ENCODE results near the gene RXRB.

The RXRB gene

GRCh38 chr6:33181141-33181540, 19.3 kb downstream of the RXRB start:
- Histone ChIP-seq H3K27ac (ENCODE audit: low read length) (no peak overlapping the region), H3K36me3 (ENCODE audit: insufficient read depth, low read depth, low read length) (no peaks in the 10 kb centered on the region), H3K4me1 (ENCODE audit: insufficient read depth, low read length) (no peaks in the 10 kb centered on the region), H3K9ac (ENCODE audit: low read depth, low read length) (no peak overlapping the region), H3K4me3 (ENCODE audit: low read length) (no peak overlapping the region), H3K27me3 (ENCODE audit: insufficient read depth, low read length) (peaks cover 5% of the 10 kb centered on the region; the same call in 1 of the 2 replicates), H3K9me3 (ENCODE audit: insufficient read depth, low read depth, low read length) (no peaks in the 10 kb centered on the region)

- Histone ChIP-seq H3K4me1 (ENCODE audit: insufficient read depth, low read length) (no peaks in the 10 kb centered on the region), H3K9ac (ENCODE audit: low read depth, low read length) (no peak overlapping the region), H3K4me3 (ENCODE audit: low read length) (no peak overlapping the region), H3K9me3 (ENCODE audit: insufficient read depth, low read depth, low read length) (no peaks in the 10 kb centered on the region), H3K36me3 (ENCODE audit: insufficient read depth, low read depth, low read length) (no peaks in the 10 kb centered on the region), H3K27ac (ENCODE audit: low read length) (no peak overlapping the region), H3K27me3 (ENCODE audit: insufficient read depth, low read length) (no peaks in the 10 kb centered on the region)
Measured at GRCh38 chr6:33178755-33179475, 21.6 kb downstream of the RXRB start.

- Histone ChIP-seq H3K36me3 (ENCODE audit: insufficient read depth, low read depth, low read length) (no peaks in the 10 kb centered on the region), H3K9me3 (ENCODE audit: insufficient read depth, low read depth, low read length) (no peaks in the 10 kb centered on the region), H3K4me3 (ENCODE audit: low read length) (no peak overlapping the region), H3K27ac (ENCODE audit: low read length) (no peak overlapping the region), H3K27me3 (ENCODE audit: insufficient read depth, low read length) (no peaks in the 10 kb centered on the region), H3K9ac (ENCODE audit: low read depth, low read length) (no peak overlapping the region), H3K4me1 (ENCODE audit: insufficient read depth, low read length) (no peaks in the 10 kb centered on the region; the same call in 1 of the 2 replicates)
Measured at GRCh38 chr6:33177552-33178446, 22.7 kb downstream of the RXRB start.

- Histone ChIP-seq H3K4me1 (ENCODE audit: insufficient read depth, low read length) (no peaks in the 10 kb centered on the region; the same call in 1 of the 2 replicates), H3K4me3 (ENCODE audit: low read length) (no peak overlapping the region), H3K27ac (ENCODE audit: low read length) (no peak overlapping the region), H3K9ac (ENCODE audit: low read depth, low read length) (no peak overlapping the region), H3K9me3 (ENCODE audit: insufficient read depth, low read depth, low read length) (no peaks in the 10 kb centered on the region), H3K36me3 (ENCODE audit: insufficient read depth, low read depth, low read length) (no peaks in the 10 kb centered on the region), H3K27me3 (ENCODE audit: insufficient read depth, low read length) (no peaks in the 10 kb centered on the region)
Measured at GRCh38 chr6:33176906-33177305, 23.6 kb downstream of the RXRB start.

- Histone ChIP-seq H3K4me1 (ENCODE audit: insufficient read depth, low read length) (no peaks in the 10 kb centered on the region; the same call in 1 of the 2 replicates), H3K9me3 (ENCODE audit: insufficient read depth, low read depth, low read length) (no peaks in the 10 kb centered on the region), H3K36me3 (ENCODE audit: insufficient read depth, low read depth, low read length) (no peaks in the 10 kb centered on the region), H3K4me3 (ENCODE audit: low read length) (no peak overlapping the region), H3K9ac (ENCODE audit: low read depth, low read length) (no peak overlapping the region), H3K27ac (ENCODE audit: low read length) (no peak overlapping the region), H3K27me3 (ENCODE audit: insufficient read depth, low read length) (no peaks in the 10 kb centered on the region)
Measured at GRCh38 chr6:33175436-33176069, 24.9 kb downstream of the RXRB start.

- Histone ChIP-seq H3K27me3 (ENCODE audit: insufficient read depth, low read length) (no peaks in the 10 kb centered on the region), H3K9me3 (ENCODE audit: insufficient read depth, low read depth, low read length) (no peaks in the 10 kb centered on the region)
Measured at GRCh38 chr6:33174784-33175183, 25.7 kb downstream of the RXRB start.

GRCh38 chr6:33173535-33174180, 26.8 kb downstream of the RXRB start:
- no peaks in the 10 kb centered on the region; the same call in 1 of the 2 replicates for H3K4me1 ChIP-seq (ENCODE audit: insufficient read depth, low read length)
- no peaks in the 10 kb centered on the region for H3K9me3 ChIP-seq (ENCODE audit: insufficient read depth, low read depth, low read length)
- H3K36me3 ChIP-seq (ENCODE audit: insufficient read depth, low read depth, low read length): no peaks in the 10 kb centered on the region
- no peak overlapping the region for H3K4me3 ChIP-seq (ENCODE audit: low read length)
- no peaks in the 10 kb centered on the region for H3K27me3 ChIP-seq (ENCODE audit: insufficient read depth, low read length)
- no peak overlapping the region for H3K9ac ChIP-seq (ENCODE audit: low read depth, low read length)
- no peak overlapping the region for H3K27ac ChIP-seq (ENCODE audit: low read length)

More at GRCh38 chr6:33174784-33175183, 25.7 kb downstream of the RXRB start:
- no peak overlapping the region for H3K9ac ChIP-seq (ENCODE audit: low read depth, low read length)
- no peak overlapping the region for H3K4me3 ChIP-seq (ENCODE audit: low read length)
- no peaks in the 10 kb centered on the region for H3K36me3 ChIP-seq (ENCODE audit: insufficient read depth, low read depth, low read length)
- H3K4me1 ChIP-seq (ENCODE audit: insufficient read depth, low read length): no peaks in the 10 kb centered on the region; the same call in 1 of the 2 replicates
- no peak overlapping the region for H3K27ac ChIP-seq (ENCODE audit: low read length)

GRCh38 chr6:33172688-33173534, 27.6 kb downstream of the RXRB start:
- Histone ChIP-seq H3K27ac (ENCODE audit: low read length) (no peak overlapping the region), H3K36me3 (ENCODE audit: insufficient read depth, low read depth, low read length) (no peaks in the 10 kb centered on the region), H3K4me3 (ENCODE audit: low read length) (no peak overlapping the region), H3K9ac (ENCODE audit: low read depth, low read length) (no peak overlapping the region), H3K4me1 (ENCODE audit: insufficient read depth, low read length) (no peaks in the 10 kb centered on the region; the same call in 1 of the 2 replicates), H3K9me3 (ENCODE audit: insufficient read depth, low read depth, low read length) (no peaks in the 10 kb centered on the region), H3K27me3 (ENCODE audit: insufficient read depth, low read length) (no peaks in the 10 kb centered on the region)

GRCh38 chr6:33171880-33172687, 28.4 kb downstream of the RXRB start:
- Histone ChIP-seq H3K4me3 (ENCODE audit: low read length) (no peak overlapping the region), H3K36me3 (ENCODE audit: insufficient read depth, low read depth, low read length) (no peaks in the 10 kb centered on the region), H3K9ac (ENCODE audit: low read depth, low read length) (no peak overlapping the region), H3K9me3 (ENCODE audit: insufficient read depth, low read depth, low read length) (no peaks in the 10 kb centered on the region), H3K27me3 (ENCODE audit: insufficient read depth, low read length) (no peaks in the 10 kb centered on the region), H3K4me1 (ENCODE audit: insufficient read depth, low read length) (no peaks in the 10 kb centered on the region; the same call in 1 of the 2 replicates), H3K27ac (ENCODE audit: low read length) (no peak overlapping the region)

Measured in iPS-20b (cell line).